NCI-H69 (cell line): ENCODE results near the gene NRG3.
A peak's percentile ranks its signal among the peaks of the same experiment; 100 is the strongest.

ENCODE experiments used
- DNase-seq: peaks from one replicate; lab custom pipeline; 2025; lab: John Stamatoyannopoulos, UW

Gene NRG3

DNA sequence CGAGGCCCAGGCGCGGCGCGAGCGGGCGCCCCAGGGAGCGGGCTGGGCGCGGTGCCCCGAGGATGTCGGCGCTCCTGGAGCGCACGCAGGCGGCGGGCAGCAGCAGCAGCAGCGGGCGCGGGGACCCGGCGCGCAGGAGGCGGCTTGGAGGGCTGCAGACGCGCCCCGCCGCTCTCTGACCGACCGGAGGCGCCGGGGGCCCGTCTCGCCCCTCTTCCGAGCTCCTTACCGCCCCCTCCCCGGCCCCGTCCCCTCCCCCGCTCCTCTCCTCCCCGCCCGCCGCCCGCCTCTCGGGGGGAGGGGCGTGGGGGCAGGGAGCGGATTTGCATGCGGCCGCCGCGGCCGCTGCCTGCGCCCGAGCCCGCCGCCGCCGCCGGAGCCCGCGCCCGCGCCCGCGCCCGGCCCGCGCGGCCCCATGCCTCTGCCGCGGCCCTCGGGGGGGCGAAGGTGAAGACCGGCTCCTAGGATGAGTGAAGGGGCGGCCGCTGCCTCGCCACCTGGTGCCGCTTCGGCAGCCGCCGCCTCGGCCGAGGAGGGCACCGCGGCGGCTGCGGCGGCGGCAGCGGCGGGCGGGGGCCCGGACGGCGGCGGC is at the start of gene NRG3:
Gene NRG3, plus strand, starts transcription at position 320 of the 592 bp plus-strand sequence.
- peak; percentile 26 for DNase-seq

DNA sequence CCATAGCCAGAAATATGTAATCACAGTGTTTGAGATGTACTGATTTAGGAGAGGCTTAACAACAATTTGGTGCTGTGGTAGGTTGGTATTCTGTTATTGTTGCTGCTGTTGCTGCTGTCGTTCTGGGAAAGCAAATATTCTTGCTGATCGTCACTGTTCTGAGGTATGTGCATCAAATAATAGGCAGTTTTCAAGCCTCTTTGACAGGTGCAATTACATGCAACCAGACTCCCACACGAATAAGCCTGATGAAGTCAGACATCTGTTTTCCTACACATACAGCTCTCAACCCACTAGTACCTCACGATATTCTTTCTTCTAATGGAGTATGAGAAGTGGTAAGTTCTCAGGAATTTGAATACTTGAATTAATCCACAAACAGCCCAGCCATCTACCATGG is 46.7 kb upstream of the NRG3 start:
- DNase-seq = no peak

DNA sequence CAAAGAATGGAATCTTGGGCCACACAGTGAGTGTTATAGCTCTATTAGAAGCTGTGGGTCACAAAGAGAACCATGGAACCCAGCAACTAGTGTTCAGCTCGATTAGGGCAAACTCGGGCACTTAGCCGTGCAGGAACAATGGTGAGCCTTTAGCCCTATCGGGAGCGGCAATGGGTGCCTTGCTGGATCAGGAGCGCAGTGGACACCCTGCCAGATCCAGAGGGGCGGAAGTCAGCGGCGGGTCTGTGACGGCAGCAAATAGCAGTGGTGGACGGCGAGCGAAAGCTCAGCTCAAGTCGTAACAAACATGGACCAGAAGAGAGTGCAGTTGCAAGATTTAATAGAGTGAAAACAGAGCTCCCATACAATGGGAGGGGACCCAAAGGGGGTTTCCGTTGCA is 43.9 kb upstream of the NRG3 start:
- no peak for DNase-seq

DNA sequence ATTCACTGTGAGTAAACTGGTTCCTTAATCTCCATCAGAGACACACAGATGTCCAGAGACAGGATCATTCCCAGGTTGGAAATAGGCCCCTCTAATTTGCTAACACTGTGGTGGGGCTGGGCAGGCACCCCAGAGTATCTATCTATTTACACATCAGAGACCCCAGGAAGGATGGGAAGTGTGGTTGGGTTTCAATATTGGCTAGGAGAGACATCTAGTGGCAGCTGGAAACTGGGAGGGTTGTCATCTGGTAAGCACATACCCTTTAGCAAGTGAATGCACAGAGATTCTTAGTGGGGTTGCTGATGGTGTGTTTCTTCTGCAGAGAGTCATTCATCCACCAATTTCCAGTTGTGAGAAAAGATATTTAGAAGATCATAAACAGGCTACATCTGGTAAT is 36.0 kb upstream of the NRG3 start:
- DNase-seq = no peak

DNA sequence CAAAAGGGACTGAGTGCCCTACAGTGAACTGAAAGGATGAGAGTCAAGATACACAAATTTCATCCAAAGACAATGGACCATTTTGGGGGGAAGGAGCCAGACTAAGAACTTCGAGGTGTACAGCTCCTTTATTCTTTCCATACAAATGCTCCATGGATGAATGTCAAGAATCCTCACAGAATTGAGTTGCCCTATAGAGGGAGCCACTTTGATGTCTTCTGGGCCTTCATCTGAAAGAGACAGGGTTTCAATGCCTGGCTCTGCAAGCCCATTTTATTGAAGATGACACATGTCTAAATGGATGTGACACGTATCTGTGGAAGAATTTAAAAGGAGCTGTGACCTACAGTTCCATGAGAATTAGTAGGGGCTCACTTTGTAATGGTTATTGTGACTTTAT is 32.0 kb upstream of the NRG3 start:
- DNase-seq = no peak

DNA sequence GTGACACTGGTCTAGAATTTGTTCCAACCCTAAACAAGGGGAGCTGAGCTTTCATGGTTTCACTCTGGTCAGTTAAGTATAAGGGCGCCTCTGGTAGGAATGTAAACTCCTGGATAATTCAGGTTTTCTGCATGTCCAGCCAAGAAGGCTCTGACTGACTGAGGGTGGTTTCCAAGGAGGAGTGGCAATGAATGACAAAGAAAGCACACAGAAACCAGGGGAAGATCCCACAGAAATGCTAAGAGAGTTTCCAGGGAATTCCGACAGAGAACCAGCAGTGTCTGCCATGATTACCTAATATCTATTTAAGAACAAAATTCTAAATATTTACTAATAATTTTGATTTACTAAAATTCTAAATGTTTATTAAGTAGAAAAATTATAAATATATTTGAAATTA is 27.3 kb upstream of the NRG3 start:
- DNase-seq = no peak

DNA sequence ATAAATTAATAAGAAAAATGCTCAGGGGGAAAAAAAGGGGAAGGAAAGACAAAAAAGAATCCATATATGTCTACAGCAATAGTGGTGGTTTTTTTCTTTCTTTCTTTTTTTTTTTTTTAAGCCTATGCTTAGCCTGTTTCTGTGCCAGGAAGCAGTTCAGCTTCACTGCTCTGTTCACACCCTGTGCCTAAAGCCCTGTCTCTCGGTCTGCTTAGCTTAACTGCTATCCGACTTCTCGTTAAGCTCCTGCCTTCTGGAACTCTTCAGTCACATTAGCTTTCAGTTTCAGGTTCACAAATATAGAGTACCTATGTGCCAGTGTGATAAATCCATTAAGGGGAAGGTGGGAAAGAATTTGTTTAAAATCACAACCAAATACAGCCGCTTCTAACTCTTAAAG is 26.5 kb upstream of the NRG3 start:
- DNase-seq = no peak

DNA sequence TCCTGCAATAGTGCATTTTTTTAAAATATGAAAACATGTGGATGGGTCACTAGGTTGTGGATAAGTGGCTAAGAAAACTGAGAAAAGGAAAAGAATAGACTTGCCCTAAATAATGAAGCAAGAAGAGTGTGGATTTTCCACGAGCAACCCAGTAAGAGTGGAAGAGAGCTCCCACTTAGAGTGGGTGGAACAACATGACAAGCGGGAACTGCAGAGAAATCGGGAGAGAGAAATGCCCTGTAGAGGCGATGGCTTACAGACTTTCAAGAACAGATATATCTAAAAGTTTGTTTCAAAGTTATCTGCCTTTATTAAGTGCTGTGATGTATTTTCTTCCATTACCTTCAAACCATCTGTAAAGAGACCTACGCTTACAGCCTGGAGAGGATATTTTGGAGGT is 26.1 kb upstream of the NRG3 start:
- DNase-seq = no peak

DNA sequence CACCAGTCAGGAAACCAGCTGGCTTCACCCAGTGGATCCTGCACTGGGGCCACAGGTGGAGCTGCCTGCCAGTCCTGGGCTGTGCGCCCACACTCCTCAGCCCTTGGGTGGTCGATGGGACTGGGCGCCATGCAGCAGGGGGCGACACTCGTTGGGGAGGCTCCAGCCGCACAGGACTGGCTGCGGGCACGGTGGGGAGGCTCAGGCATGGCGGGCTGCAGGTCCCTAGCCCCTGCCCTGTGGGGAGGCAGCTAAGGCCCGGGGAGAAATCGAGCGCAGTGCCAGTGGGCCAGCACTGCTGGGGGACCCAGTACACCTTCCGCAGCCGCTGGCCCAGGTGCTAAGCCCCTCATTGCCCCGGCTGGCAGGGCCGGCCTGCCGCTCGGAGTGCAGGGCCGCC is 12.4 kb upstream of the NRG3 start:
- DNase-seq = no peak

DNA sequence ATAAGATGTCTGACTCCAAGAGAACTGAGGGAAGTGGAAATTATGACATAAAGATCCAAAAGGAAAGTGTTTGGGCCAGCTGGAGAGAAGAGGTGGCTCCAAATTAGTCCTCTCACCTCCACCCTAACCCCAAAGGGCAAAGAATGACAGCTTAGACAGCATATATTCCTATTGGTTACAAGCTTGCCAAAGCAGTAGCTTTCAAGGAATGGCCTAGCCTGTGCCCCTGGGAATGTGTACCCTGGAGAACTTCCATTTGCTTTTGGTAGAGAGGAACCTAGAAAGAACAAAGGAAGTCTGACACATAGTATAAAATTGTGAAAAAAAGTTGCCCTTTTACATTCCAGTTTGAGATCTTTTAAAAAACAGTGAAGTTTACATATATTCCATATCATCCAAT is 11.2 kb upstream of the NRG3 start:
- no peak for DNase-seq

DNA sequence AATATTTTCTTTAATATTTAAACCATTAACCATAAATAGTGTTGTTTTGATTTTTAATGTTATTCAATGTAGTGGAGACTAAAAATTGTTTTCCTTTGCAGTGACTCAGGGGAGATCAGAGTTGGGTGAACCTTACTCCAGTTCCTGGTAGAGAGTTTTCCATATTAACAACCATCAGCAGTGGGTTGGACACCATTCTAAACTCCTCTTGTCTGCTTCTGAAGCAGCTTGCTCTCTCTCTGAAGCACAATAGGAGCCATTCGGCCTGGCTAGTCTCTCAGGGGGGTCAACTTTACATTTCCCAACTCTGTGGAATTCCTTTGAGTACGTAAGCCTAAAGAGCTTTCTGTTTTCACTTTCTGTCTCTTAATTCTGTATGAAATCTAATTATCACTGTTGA is 9.4 kb upstream of the NRG3 start:
- DNase-seq = no peak

DNA sequence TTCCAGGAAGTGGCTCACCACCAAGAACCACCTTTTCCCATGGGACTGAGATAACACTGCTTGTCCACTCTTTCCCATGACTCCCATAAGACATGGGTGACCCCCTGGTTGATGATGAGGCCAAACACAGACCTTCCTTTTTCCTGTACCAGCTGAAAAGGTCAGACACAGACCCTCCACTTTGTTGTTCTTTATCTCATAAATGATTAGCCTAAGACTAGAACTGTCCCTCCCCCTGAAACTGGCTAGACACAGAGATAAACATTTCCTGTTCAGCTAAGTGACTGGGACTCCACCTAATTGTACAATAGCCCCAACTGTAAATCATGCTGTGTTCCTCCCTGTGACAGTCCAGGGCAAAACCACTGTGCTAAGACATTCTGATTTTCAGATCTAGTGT is 8.2 kb upstream of the NRG3 start:
- no peak for DNase-seq

DNA sequence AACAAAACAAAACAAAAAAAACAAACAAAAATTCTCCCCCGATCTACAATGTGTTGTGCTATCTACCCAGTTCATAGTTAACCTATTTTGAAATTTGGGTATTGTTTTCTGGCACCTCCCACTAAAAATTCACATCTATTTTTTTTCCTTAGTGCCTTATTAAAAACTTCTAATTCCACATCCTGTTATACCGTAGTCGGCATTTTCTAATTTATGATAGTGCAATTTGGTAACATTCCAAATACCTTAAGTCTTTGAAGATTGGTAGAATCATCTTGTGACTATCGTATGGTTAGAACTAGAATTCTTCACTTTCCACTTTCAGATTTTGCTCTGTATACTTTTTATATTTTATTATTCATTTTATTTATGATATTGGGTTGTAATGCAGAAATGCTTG is 4.5 kb upstream of the NRG3 start:
- no peak for DNase-seq

DNA sequence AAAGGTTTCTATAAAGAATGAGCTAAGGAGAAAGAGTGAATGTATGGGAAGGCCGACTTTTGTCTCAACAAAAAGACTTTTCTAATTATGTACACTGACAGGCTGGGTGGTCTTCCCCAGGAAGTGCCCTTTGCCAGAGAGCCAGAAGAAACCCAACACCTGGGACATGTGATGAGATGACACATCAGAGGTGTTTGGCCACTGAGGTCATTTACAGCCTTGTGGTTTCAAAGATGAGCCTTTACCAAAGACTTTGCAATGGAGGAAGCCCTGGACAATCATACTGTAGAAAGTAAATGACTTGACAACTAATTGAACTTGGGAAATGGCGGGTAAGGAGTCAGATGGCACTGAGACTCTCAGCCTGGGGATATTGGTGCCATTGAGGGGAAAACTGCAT is 3.4 kb upstream of the NRG3 start:
- DNase-seq = no peak

DNA sequence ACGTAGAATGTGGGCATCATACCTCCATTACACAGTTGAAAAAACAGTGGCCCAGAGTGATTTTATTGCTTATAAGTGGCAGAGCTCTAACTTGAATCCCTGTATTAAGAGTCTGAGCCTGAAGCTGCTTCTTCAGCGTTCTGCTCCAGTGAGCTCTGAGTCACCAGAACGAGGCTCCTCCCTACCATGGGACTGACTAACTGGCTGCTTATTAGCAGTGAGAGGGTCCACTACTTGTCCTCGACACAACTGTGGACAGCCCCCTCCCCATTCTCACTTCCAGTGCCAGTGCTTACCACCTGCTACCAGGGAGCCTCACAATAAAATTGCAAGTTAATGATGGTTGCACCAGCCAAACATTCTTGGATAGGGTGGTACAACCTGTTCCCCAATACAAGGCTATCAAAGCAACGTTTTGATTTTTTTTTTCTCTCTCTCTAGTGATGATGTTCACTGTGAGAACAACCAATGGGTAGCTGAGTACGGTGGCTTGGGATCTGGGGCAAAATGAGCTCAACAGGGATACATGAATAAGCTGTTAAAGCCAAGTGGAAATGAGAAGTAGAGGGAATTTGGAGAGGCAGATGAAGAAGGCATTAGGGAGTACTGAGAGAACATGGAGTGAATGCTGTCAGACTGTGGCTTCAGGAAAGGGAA is 2.7 kb upstream of the NRG3 start:
- DNase-seq = peak; percentile 40

DNA sequence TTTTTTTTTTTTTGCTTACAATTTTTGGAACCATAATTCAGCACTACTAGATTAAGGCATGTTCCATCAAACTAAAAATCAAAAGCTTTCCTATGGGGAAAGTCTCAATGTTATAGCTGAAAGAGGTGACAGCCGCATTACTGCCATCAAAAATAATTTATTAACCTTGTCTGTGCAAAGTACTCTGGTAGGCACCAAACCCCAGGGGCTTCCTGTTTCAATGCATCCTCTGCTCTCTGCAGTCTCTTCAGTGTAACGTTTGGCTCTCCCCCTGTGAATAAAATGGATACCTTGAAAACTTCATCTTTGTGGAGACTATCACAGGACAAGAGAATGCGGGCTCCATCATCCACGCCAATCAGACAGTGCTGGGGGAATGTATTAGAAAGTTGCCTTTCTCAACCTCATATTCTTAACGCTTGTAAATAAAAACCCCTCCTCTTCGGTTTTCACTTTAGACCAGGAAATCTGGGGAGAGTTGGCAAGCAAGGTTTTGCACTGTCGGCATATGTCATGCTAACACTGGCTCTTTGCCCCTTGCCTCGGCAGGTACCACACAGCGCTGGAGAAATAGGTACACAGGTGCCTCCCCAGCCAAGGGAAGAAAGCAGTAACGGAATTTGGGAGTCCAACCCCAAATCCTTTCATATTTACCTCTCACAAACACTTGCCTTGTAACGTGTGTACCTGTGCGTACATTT is 1.6 kb upstream of the NRG3 start:
- DNase-seq = no peak

DNA sequence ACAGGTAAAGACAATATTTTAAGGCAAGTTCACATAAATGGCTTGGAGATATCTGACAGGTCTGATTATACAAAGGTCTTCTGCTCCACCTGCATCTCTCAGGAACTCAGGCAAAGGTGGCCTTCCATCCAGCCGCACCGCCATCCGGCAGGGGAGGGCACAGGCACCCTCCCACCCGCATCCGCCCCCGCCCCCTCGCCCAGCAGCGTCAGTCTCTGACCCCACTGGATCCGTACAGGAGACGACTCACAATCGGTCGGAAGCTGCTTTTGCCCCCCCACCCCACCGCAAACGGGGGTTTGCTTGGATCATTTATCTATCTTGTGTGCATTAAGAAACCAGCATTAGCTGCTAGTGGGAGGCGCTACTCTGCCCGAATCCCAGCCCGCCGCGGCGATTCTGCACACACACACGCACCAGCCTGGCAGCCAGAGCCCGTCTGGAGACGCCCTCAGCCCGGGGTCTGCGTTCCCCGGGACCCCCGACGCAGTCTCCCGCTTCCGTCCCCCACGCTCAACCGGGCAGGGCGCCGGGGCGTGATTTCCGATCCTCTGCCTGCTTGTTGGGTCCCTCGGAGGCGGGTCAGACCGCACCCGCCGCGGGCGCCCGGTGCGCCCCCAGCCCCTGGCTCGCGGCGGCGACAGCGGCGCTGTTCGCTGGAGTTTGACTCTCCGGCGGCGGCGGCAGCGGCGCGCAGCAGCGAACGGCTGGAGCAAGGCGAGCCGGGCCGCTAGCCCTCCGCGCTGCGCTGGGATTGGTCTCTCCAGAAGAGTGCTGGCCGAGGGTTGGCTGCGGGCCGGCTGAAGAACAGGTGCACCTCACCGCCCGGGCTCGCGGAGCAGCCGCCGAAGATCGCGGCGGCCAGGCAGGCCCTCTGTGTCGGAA is 820 bp upstream of the NRG3 start:
- DNase-seq = peak; percentile 47

DNA sequence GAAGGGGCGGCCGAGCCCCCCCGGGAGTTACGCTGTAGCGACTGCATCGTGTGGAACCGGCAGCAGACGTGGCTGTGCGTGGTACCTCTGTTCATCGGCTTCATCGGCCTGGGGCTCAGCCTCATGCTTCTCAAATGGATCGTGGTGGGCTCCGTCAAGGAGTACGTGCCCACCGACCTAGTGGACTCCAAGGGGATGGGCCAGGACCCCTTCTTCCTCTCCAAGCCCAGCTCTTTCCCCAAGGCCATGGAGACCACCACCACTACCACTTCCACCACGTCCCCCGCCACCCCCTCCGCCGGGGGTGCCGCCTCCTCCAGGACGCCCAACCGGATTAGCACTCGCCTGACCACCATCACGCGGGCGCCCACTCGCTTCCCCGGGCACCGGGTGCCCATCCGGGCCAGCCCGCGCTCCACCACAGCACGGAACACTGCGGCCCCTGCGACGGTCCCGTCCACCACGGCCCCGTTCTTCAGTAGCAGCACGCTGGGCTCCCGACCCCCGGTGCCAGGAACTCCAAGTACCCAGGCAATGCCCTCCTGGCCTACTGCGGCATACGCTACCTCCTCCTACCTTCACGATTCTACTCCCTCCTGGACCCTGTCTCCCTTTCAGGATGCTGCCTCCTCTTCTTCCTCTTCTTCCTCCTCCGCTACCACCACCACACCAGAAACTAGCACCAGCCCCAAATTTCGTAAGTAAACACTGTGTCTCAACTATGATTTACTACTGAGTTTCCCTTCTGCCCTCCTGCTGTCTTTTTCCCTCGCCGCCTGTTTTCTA is 666 bp downstream of the NRG3 start:
- no peak for DNase-seq

DNA sequence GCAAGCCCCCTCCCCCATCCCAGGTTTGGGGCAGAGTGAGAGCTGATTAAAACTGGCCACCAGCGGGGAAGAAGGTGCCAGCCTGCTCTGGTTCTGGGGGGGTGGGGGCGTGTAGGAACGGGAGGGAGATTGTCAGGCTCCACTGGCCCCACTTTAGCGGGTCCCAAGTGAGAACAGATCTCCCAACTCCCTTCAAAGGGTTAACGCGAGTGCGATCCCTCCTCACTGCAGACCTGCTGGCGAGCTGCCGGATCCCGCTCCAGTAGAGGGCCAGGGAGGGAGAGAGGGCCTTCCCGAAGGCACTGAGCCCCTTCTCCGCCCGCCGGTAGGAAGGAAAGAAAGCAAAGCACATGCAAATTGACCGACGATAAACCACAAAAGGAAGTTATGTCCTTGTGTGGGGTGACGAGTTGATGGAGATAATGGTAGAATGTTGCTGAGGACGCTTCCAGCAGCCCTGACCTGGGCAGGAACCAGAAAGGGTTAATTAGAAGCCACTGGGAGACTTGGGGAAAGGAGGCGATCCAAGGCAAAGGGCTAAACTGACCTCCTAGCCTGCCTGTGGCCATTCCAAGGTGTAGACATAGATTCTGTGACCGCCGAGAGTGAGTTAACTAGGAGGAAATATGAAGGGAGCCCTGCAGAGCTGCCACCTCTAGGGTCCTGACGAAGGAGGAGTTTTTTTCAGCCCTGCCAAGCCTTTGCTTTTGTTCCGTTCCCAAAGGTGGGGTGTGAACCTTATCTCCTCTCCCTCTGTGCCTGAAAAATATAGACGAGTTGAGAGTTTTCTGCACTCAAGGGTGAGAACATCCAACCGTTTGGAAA is 1.5 kb downstream of the NRG3 start:
- no peak for DNase-seq

DNA sequence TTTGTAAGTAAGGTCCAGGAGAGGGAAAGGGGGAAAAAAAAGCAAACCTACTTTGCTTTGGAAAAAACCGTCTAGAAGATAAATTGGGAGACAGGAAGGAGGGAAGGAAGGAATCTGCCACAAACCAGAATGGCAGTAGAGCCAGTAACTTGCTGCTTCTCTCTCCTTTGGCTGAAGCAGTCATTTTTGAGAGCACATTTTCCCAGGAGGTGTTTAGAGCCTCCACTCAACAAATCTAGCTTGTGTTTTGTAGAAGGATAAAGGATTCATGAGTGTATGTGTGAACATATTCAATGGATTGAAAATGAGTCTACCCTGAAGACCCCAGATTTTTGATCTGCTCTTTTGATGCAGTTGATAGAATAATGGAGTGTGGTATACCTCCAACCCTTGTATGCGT is 2.6 kb downstream of the NRG3 start:
- DNase-seq = no peak

DNA sequence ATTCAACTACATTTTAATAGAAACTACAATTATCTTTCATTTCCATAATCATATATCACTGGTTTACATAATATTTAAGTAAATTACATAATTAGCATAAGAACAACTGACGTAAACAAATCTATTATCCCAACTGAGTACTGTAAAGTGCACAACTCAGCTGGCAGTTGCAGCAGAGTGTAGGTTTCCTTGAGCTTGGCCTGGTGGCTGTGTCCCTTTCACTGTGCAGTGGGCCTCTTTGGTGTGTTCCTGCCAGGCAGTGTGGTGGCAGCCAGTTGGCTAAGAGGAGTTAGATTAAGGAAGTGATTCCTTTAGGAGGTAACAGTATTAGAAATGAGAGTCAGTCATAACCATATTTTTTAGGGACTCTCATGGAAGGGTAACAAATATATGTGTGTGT is 7.0 kb downstream of the NRG3 start:
- DNase-seq = no peak
